Measurements from ENCODE around the gene CD68.

DNA sequence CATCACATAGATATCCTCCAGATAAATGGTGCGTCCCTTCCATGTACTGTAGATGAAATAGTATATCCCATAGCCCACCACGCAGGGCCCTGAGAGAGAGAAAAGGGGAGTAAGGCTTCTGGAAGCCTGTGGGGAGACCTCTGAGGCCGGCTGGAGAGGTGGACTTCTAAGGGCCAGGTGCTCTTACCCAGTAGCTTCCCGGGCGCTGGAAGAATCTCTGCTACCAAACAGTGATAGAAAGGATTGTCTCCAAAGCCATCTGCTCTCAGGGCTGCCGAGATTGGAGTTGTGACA is 47.5 kb downstream of the CD68 start:
- no peak for TF ChIP-seq EZH2 (IDR thresholded peaks at IDR 0.05; ENCODE audit: borderline replicate concordance, low read depth, low read length, poor library complexity, severe bottlenecking)
- no peak for TF ChIP-seq CTCF (conservative IDR thresholded peaks at IDR 0.05; ENCODE audit: low read depth, low read length)
